Measurements from ENCODE around the gene BIRC6.
"Not testable (repeated sequence)": the region's sequence is repeated elsewhere in the genome, so short reads cannot be mapped to it uniquely, and the experiment has no call there.

Gene BIRC6

GRCh38 chr2:32522770-32523169 lies 165.9 kb downstream of the BIRC6 start:
- DNase-seq: no peak

GRCh38 chr2:32523686-32524085 lies 166.9 kb downstream of the BIRC6 start:
- no peak for DNase-seq

- no peak for DNase-seq
Measured at GRCh38 chr2:32532341-32532740, 175.5 kb downstream of the BIRC6 start.

GRCh38 chr2:32532961-32533360 lies 176.1 kb downstream of the BIRC6 start:
- DNase-seq: no peak

- no peak for DNase-seq
Measured at GRCh38 chr2:32534831-32535230, 178.0 kb downstream of the BIRC6 start.

- no peak for DNase-seq
Measured at GRCh38 chr2:32538735-32539134, 181.9 kb downstream of the BIRC6 start.

- DNase-seq: not testable (repeated sequence)
Measured at GRCh38 chr2:32552483-32552882, 195.7 kb downstream of the BIRC6 start.

GRCh38 chr2:32553829-32554432 lies 197.1 kb downstream of the BIRC6 start:
- DNase-seq: peak; percentile 56 to 60

GRCh38 chr2:32558492-32558891 lies 201.7 kb downstream of the BIRC6 start:
- DNase-seq: no peak

- peak; percentile 25 to 29 for DNase-seq
Measured at GRCh38 chr2:32559136-32559535, 202.3 kb downstream of the BIRC6 start.

GRCh38 chr2:32562906-32563305 lies 206.1 kb downstream of the BIRC6 start:
- no peak for DNase-seq

GRCh38 chr2:32564417-32565035 lies 207.7 kb downstream of the BIRC6 start:
- no peak for DNase-seq

GRCh38 chr2:32565902-32566301 lies 209.1 kb downstream of the BIRC6 start:
- no peak for DNase-seq

GRCh38 chr2:32572030-32572429 lies 215.2 kb downstream of the BIRC6 start:
- DNase-seq: no peak

GRCh38 chr2:32572737-32573136 lies 215.9 kb downstream of the BIRC6 start:
- DNase-seq: no peak

- peak; percentile 56 to 82 for DNase-seq
Measured at GRCh38 chr2:32591669-32592463, 235.0 kb downstream of the BIRC6 start.

GRCh38 chr2:32594573-32594972 lies 237.8 kb downstream of the BIRC6 start:
- no peak for DNase-seq

GRCh38 chr2:32611366-32611765 lies 254.5 kb downstream of the BIRC6 start:
- no peak for DNase-seq

GRCh38 chr2:32611771-32612170 lies 254.9 kb downstream of the BIRC6 start:
- DNase-seq: no peak

GRCh38 chr2:32614084-32614483 lies 257.3 kb downstream of the BIRC6 start:
- DNase-seq: no peak

- no peak for DNase-seq
Measured at GRCh38 chr2:32617599-32618189, 260.9 kb downstream of the BIRC6 start.

- no peak for DNase-seq
Measured at GRCh38 chr2:32622570-32623310, 265.9 kb downstream of the BIRC6 start.

- DNase-seq: no peak
Measured at GRCh38 chr2:32623311-32623706, 266.5 kb downstream of the BIRC6 start.

Measured in AML-193 (cell line).